DND-41 (cell line): ENCODE measurements around the gene HMCN1.

Experiments used
- ATAC-seq: fragments of 200-7000 bp; cut with Tn5 transposase; 3 replicates; pipeline ENCODE4 v1.9.1; 2021; ENCODE audit warnings: low read depth; ENCODE audit not compliant: insufficient read depth
- DNase-seq: peaks from one replicate; pipeline ENCODE4 v3.0.0-alpha.2; 2020
- H2AFZ ChIP-seq: 2 replicates; pipeline ENCODE4 v1.6.0; 2012; ENCODE audit warnings: low read depth, low read length
- H3K27ac ChIP-seq: 2 replicates; pipeline ENCODE4 v1.5.1; 2012; ENCODE audit warnings: low read length, inconsistent platforms
- H3K27me3 ChIP-seq: fragments of 200-600 bp; sonication (generic); 2 replicates; pipeline ENCODE4 v1.6.0; 2012; ENCODE audit warnings: low read length, mild to moderate bottlenecking, inconsistent platforms; ENCODE audit not compliant: insufficient read depth, poor library complexity
- H3K36me3 ChIP-seq: 2 replicates; pipeline ENCODE4 v1.5.1; 2012; ENCODE audit warnings: low read length, inconsistent platforms; ENCODE audit not compliant: insufficient read depth
- H3K4me1 ChIP-seq: 2 replicates; pipeline ENCODE4 v1.5.1; 2012; ENCODE audit warnings: mild to moderate bottlenecking, low read length; ENCODE audit not compliant: insufficient read depth
- H3K4me2 ChIP-seq: 2 replicates; pipeline ENCODE4 v1.6.0; 2012; ENCODE audit warnings: mild to moderate bottlenecking, moderate library complexity, low read length, inconsistent platforms; ENCODE audit not compliant: insufficient read depth
- H3K4me3 ChIP-seq, 2 experiments: fragments of 200-600 bp in 1 of 2; shearing (Covaris generic) in 1 of 2; 2 replicates each; pipeline ENCODE4 v1.5.1; 2012 to 2016; ENCODE audit warnings: inconsistent platforms in 2 of 2, low read length in 2 of 2, mild to moderate bottlenecking in 2 of 2, low read depth in 1 of 2, moderate library complexity in 1 of 2
- H3K79me2 ChIP-seq: 2 replicates; pipeline ENCODE4 v1.6.0; 2012; ENCODE audit warnings: low read length, inconsistent platforms; ENCODE audit not compliant: insufficient read depth
- H3K9ac ChIP-seq: 2 replicates; pipeline ENCODE4 v1.6.0; 2012; ENCODE audit warnings: low read depth, mild to moderate bottlenecking, inconsistent platforms, low read length, moderate library complexity
- H3K9me3 ChIP-seq: 2 replicates; pipeline ENCODE4 v1.5.1; 2012; ENCODE audit warnings: low read length, moderate library complexity, mild to moderate bottlenecking, inconsistent platforms; ENCODE audit not compliant: insufficient read depth, severe bottlenecking
- H4K20me1 ChIP-seq: 2 replicates; pipeline ENCODE4 v1.6.0; 2012; ENCODE audit warnings: low read length; ENCODE audit not compliant: insufficient read depth
- EZH2 ChIP-seq: IDR thresholded peaks from 3 replicates; pipeline ENCODE4 v1.6.1; 2012; ENCODE audit warnings: borderline replicate concordance, low read depth, mild to moderate bottlenecking, moderate library complexity, low read length, inconsistent platforms; ENCODE audit not compliant: severe bottlenecking
- TF ChIP-seq, protein P1 (sequence below): IDR thresholded peaks from 2 replicates; pipeline ENCODE4 v1.5.1; 2012; ENCODE audit warnings: borderline replicate concordance, low read length, moderate library complexity, mild to moderate bottlenecking; ENCODE audit not compliant: poor library complexity, severe bottlenecking; ENCODE audit errors: extremely low read depth

HMCN1 gene

GRCh38 chr1:186060226-186060625 is 326.0 kb downstream of the HMCN1 start:
- H3K4me2 ChIP-seq, result no peak overlapping the region
- DNase-seq, result no peak
- H2AFZ ChIP-seq, result no peak overlapping the region

DNA sequence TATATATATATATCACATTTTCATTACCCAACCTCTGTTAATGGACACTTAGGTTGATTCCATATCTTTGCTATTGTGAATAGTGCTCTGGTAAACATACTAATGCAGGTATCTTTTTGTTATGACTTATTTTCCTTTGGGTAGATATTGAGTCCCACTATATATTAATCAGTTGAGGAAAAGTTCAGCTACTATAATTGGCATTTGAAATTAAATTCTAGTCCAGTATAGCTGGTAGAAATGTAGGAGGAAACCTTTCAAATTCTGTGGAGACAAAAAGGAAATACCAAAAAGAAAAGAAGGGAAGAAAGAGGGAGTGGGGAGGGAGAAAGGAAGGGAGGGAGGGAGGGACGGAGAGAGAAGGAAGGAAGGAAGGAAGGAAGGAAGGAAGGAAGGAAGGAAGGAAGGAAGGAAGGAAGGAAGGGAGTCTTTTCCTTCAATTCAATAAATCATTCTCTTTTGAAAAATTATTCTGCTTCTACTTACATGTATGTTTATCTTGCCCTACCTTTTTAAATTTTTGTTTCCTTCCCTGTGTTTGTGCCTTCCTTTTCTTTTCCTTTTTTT is 329.0 kb downstream of the HMCN1 start:
- Histone ChIP-seq H3K27ac (no peak overlapping the region), H3K27me3 (no peaks in the 10 kb centered on the region), H4K20me1 (no peaks in the 10 kb centered on the region), H3K9ac (no peak overlapping the region), H3K36me3 (no peaks in the 10 kb centered on the region), H2AFZ (no peak overlapping the region), H3K79me2 (no peaks in the 10 kb centered on the region), H3K4me1 (no peaks in the 10 kb centered on the region), H3K9me3 (no peaks in the 10 kb centered on the region), H3K4me2 (no peak overlapping the region), H3K4me3 (no peak overlapping the region)
- no peak for DNase-seq
- no peak for TF ChIP-seq EZH2
- TF ChIP-seq, protein P1, sequence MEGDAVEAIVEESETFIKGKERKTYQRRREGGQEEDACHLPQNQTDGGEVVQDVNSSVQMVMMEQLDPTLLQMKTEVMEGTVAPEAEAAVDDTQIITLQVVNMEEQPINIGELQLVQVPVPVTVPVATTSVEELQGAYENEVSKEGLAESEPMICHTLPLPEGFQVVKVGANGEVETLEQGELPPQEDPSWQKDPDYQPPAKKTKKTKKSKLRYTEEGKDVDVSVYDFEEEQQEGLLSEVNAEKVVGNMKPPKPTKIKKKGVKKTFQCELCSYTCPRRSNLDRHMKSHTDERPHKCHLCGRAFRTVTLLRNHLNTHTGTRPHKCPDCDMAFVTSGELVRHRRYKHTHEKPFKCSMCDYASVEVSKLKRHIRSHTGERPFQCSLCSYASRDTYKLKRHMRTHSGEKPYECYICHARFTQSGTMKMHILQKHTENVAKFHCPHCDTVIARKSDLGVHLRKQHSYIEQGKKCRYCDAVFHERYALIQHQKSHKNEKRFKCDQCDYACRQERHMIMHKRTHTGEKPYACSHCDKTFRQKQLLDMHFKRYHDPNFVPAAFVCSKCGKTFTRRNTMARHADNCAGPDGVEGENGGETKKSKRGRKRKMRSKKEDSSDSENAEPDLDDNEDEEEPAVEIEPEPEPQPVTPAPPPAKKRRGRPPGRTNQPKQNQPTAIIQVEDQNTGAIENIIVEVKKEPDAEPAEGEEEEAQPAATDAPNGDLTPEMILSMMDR, result no peak
- ATAC-seq, result no peak

More at GRCh38 chr1:186060226-186060625, 326.0 kb downstream of the HMCN1 start:
- Histone ChIP-seq H3K9me3 (no peaks in the 10 kb centered on the region), H3K27ac (no peak overlapping the region), H3K9ac (no peak overlapping the region), H3K27me3 (no peaks in the 10 kb centered on the region), H4K20me1 (no peaks in the 10 kb centered on the region), H3K79me2 (no peaks in the 10 kb centered on the region), H3K4me1 (no peaks in the 10 kb centered on the region), H3K4me3 (no peak overlapping the region), H3K36me3 (no peaks in the 10 kb centered on the region)
- ATAC-seq, result no peak
- no peak for TF ChIP-seq EZH2
- TF ChIP-seq, protein P1, result no peak

- H3K4me3 ChIP-seq, result no peak overlapping the region
- H3K27me3 ChIP-seq, result no peaks in the 10 kb centered on the region
Observed at GRCh38 chr1:186066411-186066810, 332.2 kb downstream of the HMCN1 start.

More at GRCh38 chr1:186066411-186066810, 332.2 kb downstream of the HMCN1 start:
- no peak for TF ChIP-seq EZH2
- TF ChIP-seq, protein P1, result no peak
- no peak overlapping the region for H3K4me2 ChIP-seq
- H3K27ac ChIP-seq, result no peak overlapping the region
- no peaks in the 10 kb centered on the region for H3K4me1 ChIP-seq
- H4K20me1 ChIP-seq, result no peaks in the 10 kb centered on the region
- DNase-seq, result no peak
- no peaks in the 10 kb centered on the region for H3K9me3 ChIP-seq
- H3K9ac ChIP-seq, result no peak overlapping the region
- H3K36me3 ChIP-seq, result no peaks in the 10 kb centered on the region
- no peak for ATAC-seq
- no peaks in the 10 kb centered on the region for H3K79me2 ChIP-seq
- no peak overlapping the region for H2AFZ ChIP-seq
